SHP77 (cell line): Measurements from ENCODE around the gene ARHGEF16.

ENCODE experiments used
- DNase-seq, 2 experiments: peaks; one replicate each; lab custom pipeline; 2025; lab: John Stamatoyannopoulos, UW

Gene ARHGEF16

DNA sequence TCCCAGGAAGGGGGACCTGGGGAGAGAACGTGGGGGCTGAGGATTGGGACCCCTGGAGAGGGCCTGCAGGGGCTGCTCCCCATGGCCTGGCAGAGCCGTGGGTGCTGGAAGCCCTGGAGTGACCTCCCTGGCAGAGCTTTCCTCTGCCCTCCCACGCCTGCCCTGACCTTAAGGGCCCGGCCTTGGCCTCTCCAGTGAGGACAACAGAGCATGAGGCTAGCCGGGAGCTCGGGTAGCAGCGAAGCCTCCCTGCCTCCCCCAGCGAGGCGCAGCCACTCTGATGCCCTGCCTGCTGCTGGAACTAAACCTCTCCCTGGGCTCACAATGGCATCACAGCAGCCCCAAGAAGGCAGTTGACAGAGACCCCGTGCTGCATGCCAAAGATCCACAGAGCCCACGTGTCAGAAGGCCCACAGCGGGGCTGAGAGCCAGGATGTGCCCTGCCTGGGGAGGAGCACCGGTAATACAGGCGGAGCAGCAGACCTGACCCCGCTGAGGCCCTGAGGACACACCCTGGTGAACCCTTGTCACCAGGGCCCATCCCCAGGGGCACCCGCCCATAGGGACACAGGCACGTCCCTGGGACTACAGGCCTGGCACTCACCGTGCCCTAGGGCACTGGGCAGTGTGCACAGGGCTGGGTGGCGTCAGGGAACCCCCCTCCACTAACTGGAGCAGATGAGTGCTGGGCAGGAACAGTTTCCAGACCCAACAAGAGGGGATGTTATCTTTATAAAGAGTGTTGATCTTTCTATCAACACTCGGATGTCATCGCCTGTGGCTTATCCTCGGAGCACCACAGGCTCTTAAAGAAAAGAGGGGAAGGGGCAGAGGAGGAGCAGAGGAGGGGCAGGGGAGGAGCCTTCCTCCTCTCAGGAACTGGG, 48.4 kb downstream of the ARHGEF16 start:
- no peak for DNase-seq

- DNase-seq: no peak
Measured at GRCh38 chr1:3503525-3503886, 49.0 kb downstream of the ARHGEF16 start.

- no peak for DNase-seq
Measured at GRCh38 chr1:3504151-3504821, 49.8 kb downstream of the ARHGEF16 start.

- no peak for DNase-seq
Measured at GRCh38 chr1:3504822-3505153, 50.3 kb downstream of the ARHGEF16 start.

DNA sequence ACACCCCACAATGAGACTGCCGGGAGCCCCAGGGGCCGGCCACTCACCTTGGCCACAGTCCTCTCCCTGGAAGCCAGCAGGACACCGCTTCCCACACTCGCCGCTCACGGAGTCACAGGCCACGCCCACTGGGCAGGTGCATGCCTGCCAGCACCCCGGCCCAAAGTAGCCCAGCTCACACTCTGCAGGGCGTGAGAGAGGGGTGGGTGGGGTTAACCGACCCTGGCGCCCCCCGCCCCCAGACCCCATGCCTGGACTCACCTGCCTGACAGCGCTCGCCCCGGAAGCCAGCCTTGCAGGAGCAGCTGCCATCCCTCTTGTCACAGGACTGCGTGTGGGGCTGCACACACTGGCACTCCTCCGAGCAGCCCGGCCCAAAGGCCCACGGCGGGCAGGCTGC, 50.7 kb downstream of the ARHGEF16 start:
- DNase-seq: no peak

- DNase-seq: no peak
Measured at GRCh38 chr1:3506041-3506440, 51.6 kb downstream of the ARHGEF16 start.

DNA sequence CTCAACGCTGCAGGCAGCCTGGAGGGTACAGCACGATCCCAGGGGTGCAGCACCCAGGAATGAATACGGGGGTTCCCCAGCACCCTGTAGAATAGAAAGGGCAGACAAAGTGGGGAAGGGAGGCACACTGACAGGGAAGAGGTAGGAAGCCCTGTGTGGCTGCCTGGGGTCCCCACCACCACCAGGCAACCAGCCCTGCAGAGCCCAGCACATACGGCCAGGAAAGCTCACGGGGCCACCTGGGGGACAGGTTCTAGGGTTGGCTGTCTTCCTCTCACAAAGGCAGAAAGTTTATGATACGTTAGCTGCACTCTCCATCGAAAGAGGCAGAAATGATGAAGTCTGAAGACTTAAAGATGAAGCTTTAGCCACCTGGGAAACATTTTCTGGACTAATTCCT, 52.5 kb downstream of the ARHGEF16 start:
- no peak for DNase-seq

DNA sequence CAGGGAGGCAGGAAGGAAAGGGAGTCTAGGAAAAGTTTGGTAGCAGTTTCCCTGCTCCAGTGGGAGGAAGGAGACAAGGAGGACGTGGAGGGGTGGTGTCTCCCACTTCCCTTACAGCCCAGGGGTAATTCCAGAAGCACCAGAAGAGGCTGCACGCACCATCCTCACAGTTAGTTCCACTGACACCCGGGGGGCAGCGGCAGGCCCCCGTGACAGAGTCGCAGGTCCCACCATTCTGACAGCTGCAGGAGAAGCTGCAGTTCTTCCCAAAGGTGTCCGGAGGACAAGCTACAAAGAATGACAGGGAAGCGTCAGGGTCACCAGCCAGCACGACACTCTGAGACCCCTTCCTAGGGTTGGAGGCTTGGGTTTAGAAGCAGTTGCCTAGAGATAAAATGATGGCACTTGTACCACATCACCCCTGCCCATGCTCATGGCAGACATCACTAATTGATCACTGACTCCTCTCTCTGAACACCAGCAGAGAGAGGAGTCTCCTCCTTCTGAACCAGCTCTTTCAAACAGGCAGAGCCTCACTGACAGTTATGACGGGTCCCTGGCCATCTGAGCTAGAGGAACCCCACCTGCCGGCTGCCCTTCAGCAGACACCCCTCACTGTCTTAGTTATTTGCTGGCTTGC, 53.3 kb downstream of the ARHGEF16 start:
- DNase-seq: no peak

- DNase-seq: no peak
Measured at GRCh38 chr1:3508757-3509415, 54.4 kb downstream of the ARHGEF16 start.

DNA sequence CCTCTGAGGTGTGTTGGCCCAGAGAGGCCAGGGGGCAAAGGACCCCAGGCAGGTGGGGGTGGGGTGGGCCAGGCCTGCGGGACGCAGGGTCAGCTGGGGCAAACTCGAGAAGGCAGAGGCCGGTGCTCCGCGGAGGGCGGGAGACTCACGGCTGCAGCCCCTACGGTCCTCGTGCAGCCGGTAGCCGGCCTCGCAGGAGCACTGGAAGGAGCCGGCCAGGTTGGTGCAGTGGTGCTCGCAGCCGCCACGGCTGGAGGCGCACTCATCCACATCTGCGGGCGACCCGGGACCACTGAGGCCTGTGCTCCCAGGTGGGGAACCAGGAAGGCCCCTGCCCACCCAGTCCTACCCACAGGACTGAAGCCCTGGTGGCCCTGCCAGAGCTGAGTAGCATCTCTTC, 55.3 kb downstream of the ARHGEF16 start:
- DNase-seq: no peak

DNA sequence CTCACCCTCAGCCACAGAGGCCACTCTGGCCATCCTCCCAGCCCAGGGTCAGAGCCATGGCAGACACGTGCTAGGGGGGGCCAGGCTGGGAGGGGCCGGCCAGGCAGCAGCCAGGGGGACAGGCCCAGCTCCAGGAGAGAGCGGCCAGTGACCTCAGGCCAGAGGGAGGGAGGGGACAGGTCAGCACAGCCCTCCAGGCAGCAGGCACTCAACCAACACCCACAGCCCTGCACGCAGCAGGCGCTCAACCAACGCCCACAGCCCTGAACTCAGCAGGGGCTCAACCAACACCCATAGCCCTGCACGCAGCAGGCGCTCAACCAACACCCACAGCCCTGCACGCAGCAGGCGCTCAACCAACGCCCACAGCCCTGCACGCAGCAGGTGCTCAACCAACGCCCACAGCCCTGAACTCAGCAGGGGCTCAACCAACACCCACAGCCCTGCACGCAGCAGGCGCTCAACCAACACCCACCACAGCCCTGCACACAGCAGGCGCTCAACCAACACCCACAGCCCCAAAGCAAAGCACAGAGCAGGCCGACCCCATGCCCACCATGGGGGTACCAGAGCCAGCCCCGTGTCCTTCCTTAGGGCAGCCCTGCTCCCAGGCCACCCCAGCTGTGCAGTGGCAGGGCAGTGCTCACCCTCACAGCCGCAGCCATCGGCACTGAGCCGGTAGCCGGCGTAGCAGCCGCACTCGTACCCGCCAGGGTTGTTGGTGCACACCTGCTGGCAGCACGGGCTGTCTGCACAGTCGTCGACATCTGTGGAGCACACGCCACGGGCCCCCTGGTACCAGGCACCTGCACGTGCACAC, 55.9 kb downstream of the ARHGEF16 start:
- DNase-seq: no peak

DNA sequence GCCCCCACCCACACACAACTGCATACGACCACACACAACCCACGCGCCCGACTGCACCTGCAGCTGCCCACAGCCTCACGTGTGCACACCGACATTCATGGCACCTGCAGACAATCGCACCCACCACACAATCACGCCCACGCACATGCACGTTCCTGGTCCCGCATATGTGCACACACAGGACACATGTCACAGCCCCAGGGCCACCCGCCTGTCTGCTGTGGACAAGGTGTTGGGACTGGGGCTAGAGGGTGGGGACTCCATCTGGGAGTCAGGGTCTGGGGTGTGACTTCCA, 56.4 kb downstream of the ARHGEF16 start:
- no peak for DNase-seq

DNA sequence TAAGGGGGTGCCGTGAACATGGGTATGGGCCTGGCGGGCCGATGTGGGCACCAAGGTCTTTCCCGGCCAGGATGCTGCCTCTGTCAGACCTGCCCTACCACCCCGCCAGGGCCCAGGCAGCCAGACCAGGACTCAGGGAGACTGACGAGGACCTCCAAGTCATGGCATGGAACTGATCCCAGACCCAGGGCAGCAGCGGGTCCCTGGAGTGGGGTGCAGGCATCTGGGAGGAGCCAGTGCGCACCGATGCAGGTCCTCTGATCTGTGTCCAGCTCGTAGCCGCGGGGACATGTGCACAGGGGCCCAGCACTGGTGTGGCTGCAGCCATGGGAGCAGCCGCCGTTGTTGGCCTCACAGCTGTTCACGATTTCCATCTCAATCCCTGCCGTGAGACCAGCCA, 56.8 kb downstream of the ARHGEF16 start:
- DNase-seq: no peak

DNA sequence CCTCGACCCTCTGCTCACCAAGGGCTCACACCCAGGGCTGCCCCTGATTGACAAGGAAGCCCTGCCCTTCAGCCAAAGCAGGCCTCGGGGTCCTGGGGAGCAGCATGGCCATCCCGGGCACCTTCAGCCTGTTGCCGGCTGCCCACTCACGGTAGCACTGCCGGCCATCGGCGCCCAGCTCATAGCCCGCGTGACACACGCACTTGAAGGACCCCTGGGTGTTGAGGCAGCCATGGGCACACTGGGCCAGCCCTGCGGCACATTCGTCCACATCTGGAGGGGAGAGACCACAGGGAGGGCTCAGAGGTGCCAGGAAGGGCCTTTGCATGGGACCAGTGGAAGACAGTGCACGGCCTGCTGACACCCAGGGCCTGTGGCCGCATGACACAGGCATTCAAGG, 57.4 kb downstream of the ARHGEF16 start:
- DNase-seq: no peak

- no peak for DNase-seq
Measured at GRCh38 chr1:3514404-3514803, 59.9 kb downstream of the ARHGEF16 start.

- DNase-seq: no peak
Measured at GRCh38 chr1:3515272-3515671, 60.8 kb downstream of the ARHGEF16 start.

GRCh38 chr1:3515774-3516480, 61.5 kb downstream of the ARHGEF16 start:
- DNase-seq: no peak

- no peak for DNase-seq
Measured at GRCh38 chr1:3516481-3516869, 62.0 kb downstream of the ARHGEF16 start.

- DNase-seq: no peak
Measured at GRCh38 chr1:3516911-3517675, 62.6 kb downstream of the ARHGEF16 start.

DNA sequence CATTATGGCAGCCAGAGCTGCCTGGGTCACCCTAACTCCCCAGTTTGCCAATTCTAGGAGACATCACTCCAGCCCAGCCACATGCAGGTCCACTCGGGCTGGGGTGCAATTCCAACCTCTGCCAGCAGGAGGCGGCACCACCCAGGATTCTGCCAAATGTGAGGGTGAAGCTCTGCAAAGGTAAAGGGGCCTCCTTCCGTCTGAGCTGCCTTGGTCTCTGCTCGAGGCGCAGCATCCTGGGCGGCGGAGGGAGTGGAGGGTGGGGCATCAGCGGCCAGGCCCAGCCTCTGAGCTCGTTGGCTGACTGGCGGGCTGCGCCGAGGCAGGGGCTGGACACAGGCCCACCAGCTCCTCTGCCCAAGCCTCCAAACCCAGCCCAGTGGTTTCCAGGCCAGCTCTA, 63.8 kb downstream of the ARHGEF16 start:
- DNase-seq: no peak

GRCh38 chr1:3518756-3519155, 64.3 kb downstream of the ARHGEF16 start:
- DNase-seq: no peak
